NCI-H345 (cell line): ENCODE results near the gene RPLP1.

Experiments
- DNase-seq: peaks from one replicate; lab custom pipeline; 2025; lab: John Stamatoyannopoulos, UW

RPLP1 gene

DNA sequence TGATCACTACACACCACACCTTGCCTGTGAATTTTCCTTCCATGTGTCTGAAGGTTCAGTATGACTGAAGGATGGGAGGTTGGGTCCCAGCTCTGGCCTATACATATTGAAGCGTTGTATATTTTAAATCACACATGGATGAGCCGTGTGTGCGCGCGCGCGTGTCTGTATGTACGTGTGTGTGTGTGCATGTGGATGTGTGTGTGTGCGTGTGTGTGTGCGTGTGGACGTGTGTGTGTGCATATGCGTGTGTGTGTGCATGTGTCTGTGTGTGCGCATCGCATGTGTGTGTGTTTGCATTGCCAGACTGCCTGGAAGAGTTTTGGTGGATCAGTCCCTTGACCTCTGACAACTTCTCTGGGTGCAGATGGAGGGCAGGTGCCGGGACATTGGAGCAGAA, 45.7 kb downstream of the RPLP1 start:
- DNase-seq = no peak

DNA sequence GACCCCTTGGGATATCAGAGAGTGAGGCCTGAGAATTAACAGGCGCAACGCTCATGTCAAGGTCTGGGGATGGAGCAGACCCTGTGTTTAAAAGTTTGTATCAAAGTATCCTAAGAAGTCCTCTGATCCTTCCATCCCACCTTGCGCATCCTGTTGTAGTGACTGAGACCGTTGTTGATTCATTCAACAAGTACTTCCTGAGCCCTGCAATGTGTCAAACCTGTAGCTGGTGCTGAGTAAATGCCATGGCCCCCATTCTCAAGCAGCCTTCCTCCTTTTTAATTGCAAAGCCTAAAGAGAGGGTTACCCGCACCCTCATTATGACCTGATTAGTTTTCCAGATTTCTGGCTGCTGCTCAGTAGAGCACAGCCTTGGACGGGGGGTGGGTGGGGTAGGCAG, 46.4 kb downstream of the RPLP1 start:
- no peak for DNase-seq

DNA sequence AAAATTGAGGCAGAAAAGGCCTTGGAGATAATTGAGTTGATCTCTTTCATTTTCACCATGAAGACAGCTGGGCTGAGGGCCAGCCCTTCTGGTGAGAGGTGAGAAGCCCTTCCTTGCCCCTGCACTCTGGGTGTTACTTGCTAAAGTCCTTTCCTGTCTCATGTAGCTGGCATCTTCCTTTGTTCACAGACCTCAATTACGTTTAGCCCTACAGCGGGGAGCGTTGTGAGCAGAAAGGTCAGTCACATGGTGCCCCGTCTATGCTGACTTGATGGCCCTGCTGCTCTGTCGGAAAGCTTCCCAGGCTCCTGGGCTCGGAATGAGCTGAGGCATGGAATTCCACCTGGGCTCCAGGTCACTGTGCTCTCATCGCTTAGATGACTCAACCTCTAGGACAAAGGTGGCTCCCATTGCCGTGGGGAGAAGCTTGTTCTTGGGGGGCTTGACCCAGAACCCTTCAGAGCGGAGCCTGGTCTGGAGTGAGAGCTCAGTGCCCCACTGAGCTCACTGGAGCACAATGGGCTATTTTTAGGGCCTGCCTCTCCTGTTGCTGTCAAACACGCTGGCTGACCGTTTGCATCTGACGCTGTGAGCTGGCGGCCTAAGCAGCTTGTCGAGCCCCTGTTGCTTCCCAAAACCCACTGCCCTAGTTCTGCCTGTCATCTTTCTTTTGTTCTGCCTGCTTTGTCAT, 47.0 kb downstream of the RPLP1 start:
- no peak for DNase-seq

DNA sequence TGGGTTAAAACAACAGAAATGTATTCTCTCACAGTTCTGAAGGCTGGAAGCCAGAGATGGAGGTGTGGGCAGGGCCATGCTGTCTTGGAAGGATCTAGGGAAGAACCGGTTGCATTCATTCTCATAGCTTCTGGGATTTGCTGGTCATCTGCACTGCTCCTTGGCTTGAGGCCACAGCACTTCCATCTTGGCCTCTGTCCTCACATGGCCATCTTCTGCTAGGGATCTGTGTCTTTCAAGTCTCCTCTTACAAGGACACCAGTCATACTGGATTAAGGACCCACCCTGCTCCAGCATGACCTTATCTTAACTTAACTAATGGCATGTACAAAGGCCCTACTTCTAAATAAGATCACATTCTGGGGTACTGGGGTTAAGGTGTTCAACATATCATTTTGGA, 47.7 kb downstream of the RPLP1 start:
- no peak for DNase-seq

DNA sequence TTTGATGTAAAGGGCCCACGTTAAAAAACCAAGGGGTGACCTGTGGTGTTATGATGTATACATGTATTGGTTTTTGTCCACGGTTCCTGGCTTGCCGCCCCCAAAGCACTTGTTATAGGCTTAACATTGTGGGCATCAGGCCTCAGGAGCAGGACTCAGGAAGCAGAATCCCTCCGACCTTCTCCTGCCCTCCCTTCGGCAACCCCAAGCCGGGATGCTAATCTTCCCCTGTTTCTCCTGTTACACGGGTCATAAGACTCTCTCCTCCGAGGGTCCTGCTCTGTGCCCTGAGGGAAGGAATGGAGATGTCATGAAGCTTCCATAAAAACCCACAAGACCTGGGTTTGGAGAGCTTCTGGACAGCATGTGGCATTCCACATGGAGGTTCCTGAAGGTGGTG, 48.8 kb downstream of the RPLP1 start:
- no peak for DNase-seq

DNA sequence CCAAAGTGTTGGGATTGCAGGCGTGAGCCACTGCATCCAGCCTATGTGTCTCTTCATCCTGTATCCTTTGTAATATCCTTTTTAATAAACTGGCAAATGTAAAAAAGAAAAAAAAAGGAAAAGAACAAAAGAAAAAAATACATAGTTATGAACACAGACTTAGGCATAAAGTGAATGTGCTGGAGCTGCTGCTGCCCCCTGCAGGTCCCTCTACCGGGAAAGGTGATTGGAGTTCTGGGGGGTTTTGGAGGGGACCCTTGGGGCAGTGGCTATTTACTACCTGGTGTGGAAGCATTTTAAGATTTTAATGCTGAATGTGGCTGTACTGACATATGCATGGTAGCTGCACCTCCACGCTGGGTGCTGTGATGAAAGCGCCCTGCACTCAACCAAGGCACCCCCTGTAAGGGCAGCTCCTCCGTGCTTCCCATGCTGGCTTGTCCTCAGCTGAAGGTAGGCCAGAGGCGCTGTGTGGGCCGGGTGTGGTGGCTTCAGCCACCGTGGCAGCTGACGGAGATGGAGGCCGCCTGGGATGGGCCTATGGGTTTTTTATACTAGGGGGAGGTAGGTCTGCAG, 49.9 kb downstream of the RPLP1 start:
- no peak for DNase-seq

DNA sequence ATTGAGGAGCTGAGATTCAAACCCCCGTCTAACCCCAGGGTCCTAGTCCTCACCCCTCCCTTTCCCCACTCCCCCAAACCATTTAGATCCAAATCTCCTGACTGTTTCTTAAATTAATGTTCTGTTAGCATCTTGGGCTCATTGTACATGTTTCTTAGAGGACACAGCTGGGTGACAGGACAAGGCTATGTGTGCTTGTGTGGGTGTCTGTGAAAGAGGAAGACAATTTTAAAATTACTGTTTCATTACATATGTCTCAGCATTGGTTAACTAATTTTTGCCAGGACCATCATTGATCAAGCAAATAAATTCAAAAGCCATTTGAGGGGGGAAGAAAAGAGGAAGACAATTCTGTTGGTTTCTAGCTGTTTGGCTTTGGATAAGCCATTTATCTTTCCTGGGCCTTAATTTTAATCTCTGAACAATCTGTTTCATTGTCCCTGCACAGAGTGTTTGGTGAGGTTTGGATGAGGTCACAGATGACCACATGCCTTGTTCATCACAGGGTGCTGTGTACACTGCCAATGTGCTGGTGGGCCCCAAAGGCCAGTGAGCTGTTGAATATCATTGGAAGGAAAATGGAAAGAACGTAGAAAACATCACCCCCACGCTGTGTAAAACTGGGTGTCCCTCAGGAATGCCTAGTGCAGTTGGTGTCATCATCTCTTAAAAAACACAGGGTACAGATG, 51.9 kb downstream of the RPLP1 start:
- DNase-seq = no peak
